Right atrium auricular region (tissue), 2 donors: ENCODE results near the gene UNC13D. TPM values are rescaled to one million over a fixed set of nuclear protein-coding genes. Genes with fewer than 3 reads are reported as not detected.

Experiments used
- DNase-seq: peaks from one replicate; pipeline ENCODE4 v3.0.0-alpha.2; 2019; ENCODE audit warnings: low spot score
- H3K27ac ChIP-seq, 2 donors: fragments of 200-600 bp; sonication (generic); 1 replicate in 1 of 2; 2 replicates in 1 of 2; pipeline ENCODE4 v1.5.1; 2016 to 2019
- H3K27me3 ChIP-seq, 2 donors: fragments of 200-600 bp; sonication (generic); one replicate each; pipeline versions ENCODE4 v1.5.1 to v1.6.0; 2017 to 2019
- H3K36me3 ChIP-seq: fragments of 200-600 bp; sonication (generic); one replicate; pipeline ENCODE4 v1.5.1; 2016
- H3K4me1 ChIP-seq, 2 donors: fragments of 200-600 bp; sonication (generic); one replicate each; pipeline versions ENCODE4 v1.5.1 to v1.6.0; 2017 to 2019
- H3K4me3 ChIP-seq, 2 donors: fragments of 200-600 bp; sonication (generic); 1 replicate in 1 of 2; 2 replicates in 1 of 2; pipeline ENCODE4 v1.5.1; 2017 to 2019; ENCODE audit warnings: mild to moderate bottlenecking in 1 of 2, moderate library complexity in 1 of 2
- H3K9me3 ChIP-seq, 2 donors: fragments of 200-600 bp; sonication (generic); one replicate each; pipeline ENCODE4 v1.5.1; 2019
- total RNA-seq, 2 donors: library from RNA; depleted of rRNA; stranded (reverse); fragments of >200 nt; gene quantifications; one replicate each; pipeline ENCODE4 v1.1.0, GENCODE V29; 2016
- TF ChIP-seq, protein P1 (sequence below), 2 donors: fragments of 200-600 bp; sonication (generic); IDR thresholded peaks; one replicate each; pipeline ENCODE4 v1.5.1; 2019; ENCODE audit warnings: antibody characterized with exemption in 2 of 2

Gene UNC13D
- total RNA-seq, 2 donors from 2014 or later, result 11.1 to 25.9 TPM

- peaks cover 20% of the 10 kb centered on the region for H3K36me3 ChIP-seq
- peak overlapping the region; percentile 93 to 94 for H3K27ac ChIP-seq
- H3K27me3 ChIP-seq, result no peaks in the 10 kb centered on the region
- no peak for DNase-seq
- H3K4me1 ChIP-seq, result peaks cover 0 to 66% of the 10 kb centered on the region in 2 donors
- H3K9me3 ChIP-seq, result no peaks in the 10 kb centered on the region
- TF ChIP-seq, protein P1, sequence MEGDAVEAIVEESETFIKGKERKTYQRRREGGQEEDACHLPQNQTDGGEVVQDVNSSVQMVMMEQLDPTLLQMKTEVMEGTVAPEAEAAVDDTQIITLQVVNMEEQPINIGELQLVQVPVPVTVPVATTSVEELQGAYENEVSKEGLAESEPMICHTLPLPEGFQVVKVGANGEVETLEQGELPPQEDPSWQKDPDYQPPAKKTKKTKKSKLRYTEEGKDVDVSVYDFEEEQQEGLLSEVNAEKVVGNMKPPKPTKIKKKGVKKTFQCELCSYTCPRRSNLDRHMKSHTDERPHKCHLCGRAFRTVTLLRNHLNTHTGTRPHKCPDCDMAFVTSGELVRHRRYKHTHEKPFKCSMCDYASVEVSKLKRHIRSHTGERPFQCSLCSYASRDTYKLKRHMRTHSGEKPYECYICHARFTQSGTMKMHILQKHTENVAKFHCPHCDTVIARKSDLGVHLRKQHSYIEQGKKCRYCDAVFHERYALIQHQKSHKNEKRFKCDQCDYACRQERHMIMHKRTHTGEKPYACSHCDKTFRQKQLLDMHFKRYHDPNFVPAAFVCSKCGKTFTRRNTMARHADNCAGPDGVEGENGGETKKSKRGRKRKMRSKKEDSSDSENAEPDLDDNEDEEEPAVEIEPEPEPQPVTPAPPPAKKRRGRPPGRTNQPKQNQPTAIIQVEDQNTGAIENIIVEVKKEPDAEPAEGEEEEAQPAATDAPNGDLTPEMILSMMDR (IDR thresholded peaks at IDR 0.05), result no peak
- H3K4me3 ChIP-seq, result peak overlapping the region in 1 of 2 donors; percentile 63
Measured at GRCh38 chr17:75875940-75876189, 31.7 kb upstream of the UNC13D start.

- Histone ChIP-seq H3K4me3 (peak overlapping the region in 1 of 2 donors; percentile 63), H3K27ac (peak overlapping the region; percentile 93 to 94), H3K36me3 (peaks cover 20% of the 10 kb centered on the region), H3K9me3 (no peaks in the 10 kb centered on the region), H3K4me1 (peaks cover 0 to 72% of the 10 kb centered on the region in 2 donors), H3K27me3 (no peaks in the 10 kb centered on the region)
- no peak for DNase-seq
- TF ChIP-seq, protein P1 (IDR thresholded peaks at IDR 0.05), result no peak
Measured at GRCh38 chr17:75875182-75875939, 31.2 kb upstream of the UNC13D start.

GRCh38 chr17:75874323-75875181 is 30.3 kb upstream of the UNC13D start:
- Histone ChIP-seq H3K9me3 (no peaks in the 10 kb centered on the region), H3K36me3 (peaks cover 20% of the 10 kb centered on the region), H3K4me3 (no peak overlapping the region), H3K4me1 (peaks cover 0 to 80% of the 10 kb centered on the region in 2 donors), H3K27ac (peak overlapping the region; percentile 93 to 94), H3K27me3 (no peaks in the 10 kb centered on the region)
- TF ChIP-seq, protein P1 (IDR thresholded peaks at IDR 0.05), result no peak
- DNase-seq, result no peak

DNA sequence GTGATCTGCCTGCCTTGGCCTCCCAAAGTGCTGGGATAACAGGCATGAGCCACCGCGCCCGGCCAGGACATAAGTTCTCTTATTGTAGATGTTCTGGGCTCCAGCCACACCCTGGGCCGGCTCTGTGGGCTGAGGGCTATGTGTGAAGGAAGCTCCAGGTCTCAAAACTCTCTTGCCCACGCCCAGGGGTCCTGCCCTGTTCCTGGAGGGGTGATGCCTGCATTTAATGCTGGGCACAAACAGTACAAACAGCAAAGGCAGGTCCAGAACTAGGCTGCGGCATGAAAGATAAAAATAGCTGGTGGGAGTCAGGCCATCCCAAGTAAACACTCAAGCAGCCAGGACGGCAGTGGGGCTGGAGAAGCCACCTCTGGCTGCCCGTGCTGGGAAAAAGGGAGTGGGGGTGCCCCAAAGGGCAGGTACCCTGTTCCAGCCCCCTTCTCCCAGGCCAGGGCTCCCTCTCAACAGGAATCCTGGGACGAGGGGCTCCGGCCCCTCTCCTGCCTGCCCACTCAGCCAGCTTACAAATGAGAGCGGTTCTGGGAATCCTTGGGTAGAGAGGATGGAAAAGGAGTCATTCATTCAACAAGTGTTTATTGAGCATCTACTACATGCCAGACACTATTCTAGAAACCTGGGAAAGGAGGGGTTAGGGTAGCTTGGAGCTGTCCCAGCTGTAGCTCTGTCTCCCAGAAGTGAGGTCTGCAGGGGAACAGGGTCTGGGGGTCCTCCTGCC is 29.6 kb upstream of the UNC13D start:
- no peaks in the 10 kb centered on the region for H3K27me3 ChIP-seq
- peaks cover 0 to 82% of the 10 kb centered on the region in 2 donors for H3K4me1 ChIP-seq
- H3K4me3 ChIP-seq, result no peak overlapping the region

More for the DNA sequence above, 29.6 kb upstream of the UNC13D start:
- Histone ChIP-seq H3K27ac (peak overlapping the region; percentile 91 to 94), H3K36me3 (peaks cover 20% of the 10 kb centered on the region), H3K9me3 (no peaks in the 10 kb centered on the region)
- TF ChIP-seq, protein P1 (IDR thresholded peaks at IDR 0.05), result no peak
- DNase-seq, result no peak
